ENCODE measurements around the gene P2RX7. TPM values are rescaled to one million over a fixed set of nuclear protein-coding genes. Genes with fewer than 3 reads are reported as not detected.
A peak's percentile ranks its signal among the peaks of the same experiment; 100 is the strongest.

The P2RX7 gene
- total and polyA plus RNA-seq, 8 donors: 1.5 to 25.6 (median 2.1) TPM

DNA sequence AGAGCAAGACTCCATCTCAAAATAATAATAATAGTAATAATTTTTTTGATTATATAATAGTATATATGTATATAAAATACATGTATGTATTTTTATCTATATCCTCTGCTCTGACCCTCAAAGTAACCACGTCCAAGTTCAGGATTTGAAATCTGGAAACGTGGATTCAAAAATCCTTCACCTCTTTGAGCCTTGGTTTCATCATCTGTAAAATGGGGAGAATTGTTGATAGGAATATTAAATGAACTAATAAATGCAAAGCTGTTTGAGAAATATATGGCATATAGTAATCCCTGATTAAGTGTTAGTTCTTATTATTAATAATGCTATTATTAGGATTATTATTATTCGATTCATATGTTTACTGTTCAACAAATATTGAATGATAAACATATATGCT, 2.6 kb downstream of the P2RX7 start:
- intact Hi-C loops (cut with DNase I): no loop called here

DNA sequence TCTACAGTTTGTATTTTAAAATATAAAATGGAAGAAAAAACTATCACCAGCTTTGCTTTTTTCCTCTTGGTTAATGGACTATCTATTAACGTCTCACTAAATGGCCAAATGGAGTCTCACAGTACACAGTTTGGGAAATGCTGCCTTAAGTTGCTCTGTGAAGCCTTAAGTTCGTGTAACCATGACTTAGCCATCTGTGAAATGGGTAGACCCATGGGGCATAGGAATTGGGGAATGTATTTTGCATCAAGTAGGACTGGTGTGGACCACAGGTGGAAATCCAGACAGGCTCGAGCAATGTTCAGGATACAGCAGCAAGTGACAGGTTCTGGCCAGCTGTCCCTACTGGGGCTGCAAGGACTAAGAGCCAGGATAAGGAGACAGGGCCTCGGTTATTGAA, 4.8 kb downstream of the P2RX7 start:
- Histone ChIP-seq H3K4me1 (peaks cover 7 to 24% of the 10 kb centered on the region in 2 donors), H3K27ac (no peak overlapping the region), H3K36me3 (peaks cover 0 to 3% of the 10 kb centered on the region in 2 donors), H3K4me3 (no peak overlapping the region), H3K9me3 (no peaks in the 10 kb centered on the region), H3K27me3 (no peaks in the 10 kb centered on the region)
- TF ChIP-seq, protein P1, sequence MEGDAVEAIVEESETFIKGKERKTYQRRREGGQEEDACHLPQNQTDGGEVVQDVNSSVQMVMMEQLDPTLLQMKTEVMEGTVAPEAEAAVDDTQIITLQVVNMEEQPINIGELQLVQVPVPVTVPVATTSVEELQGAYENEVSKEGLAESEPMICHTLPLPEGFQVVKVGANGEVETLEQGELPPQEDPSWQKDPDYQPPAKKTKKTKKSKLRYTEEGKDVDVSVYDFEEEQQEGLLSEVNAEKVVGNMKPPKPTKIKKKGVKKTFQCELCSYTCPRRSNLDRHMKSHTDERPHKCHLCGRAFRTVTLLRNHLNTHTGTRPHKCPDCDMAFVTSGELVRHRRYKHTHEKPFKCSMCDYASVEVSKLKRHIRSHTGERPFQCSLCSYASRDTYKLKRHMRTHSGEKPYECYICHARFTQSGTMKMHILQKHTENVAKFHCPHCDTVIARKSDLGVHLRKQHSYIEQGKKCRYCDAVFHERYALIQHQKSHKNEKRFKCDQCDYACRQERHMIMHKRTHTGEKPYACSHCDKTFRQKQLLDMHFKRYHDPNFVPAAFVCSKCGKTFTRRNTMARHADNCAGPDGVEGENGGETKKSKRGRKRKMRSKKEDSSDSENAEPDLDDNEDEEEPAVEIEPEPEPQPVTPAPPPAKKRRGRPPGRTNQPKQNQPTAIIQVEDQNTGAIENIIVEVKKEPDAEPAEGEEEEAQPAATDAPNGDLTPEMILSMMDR (IDR thresholded peaks at IDR 0.05): no peak
- intact Hi-C loops (cut with DNase I): no loop called here
- DNase-seq (no peak), ATAC-seq (no peak)

More for the DNA sequence above, 2.6 kb downstream of the P2RX7 start:
- no peak overlapping the region for H3K27ac ChIP-seq
- H3K27me3 ChIP-seq: no peaks in the 10 kb centered on the region
- H3K36me3 ChIP-seq: no peaks in the 10 kb centered on the region
- DNase-seq (no peak), ATAC-seq (no peak)
- TF ChIP-seq, protein P1 (IDR thresholded peaks at IDR 0.05): no peak
- no peaks in the 10 kb centered on the region for H3K9me3 ChIP-seq
- peak overlapping the region in 1 of 2 donors; percentile 54 for H3K4me3 ChIP-seq
- H3K4me1 ChIP-seq: peaks cover 7 to 32% of the 10 kb centered on the region in 2 donors

DNA sequence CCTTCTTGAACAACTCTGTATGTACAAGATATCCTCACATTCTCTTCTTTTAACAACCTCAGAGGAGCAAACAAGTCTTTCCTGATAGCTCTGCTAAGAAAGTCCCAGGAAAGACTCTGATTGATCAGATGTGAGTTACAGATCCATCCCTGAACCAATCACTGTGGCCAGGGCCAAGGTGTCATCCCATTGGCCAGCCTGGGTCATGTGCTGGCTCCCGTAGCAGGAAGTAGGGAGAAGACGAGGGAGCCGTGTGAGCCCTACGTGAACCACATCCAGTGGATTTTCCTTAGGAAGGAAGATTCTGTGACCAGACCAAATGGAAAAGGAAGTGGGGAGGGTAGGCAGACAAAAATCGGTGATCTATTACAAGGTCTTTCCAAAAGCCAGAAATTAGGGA, 5.6 kb downstream of the P2RX7 start:
- no peak for ATAC-seq
- peaks cover 0 to 3% of the 10 kb centered on the region in 2 donors for H3K36me3 ChIP-seq
- H3K27me3 ChIP-seq: no peaks in the 10 kb centered on the region
- TF ChIP-seq, protein P1 (IDR thresholded peaks at IDR 0.05): no peak
- no peak for DNase-seq
- H3K4me3 ChIP-seq: no peak overlapping the region
- intact Hi-C loops (cut with DNase I): no loop called here
- no peak overlapping the region for H3K27ac ChIP-seq
- H3K9me3 ChIP-seq: no peaks in the 10 kb centered on the region
- peaks cover 2 to 24% of the 10 kb centered on the region in 2 donors for H3K4me1 ChIP-seq

DNA sequence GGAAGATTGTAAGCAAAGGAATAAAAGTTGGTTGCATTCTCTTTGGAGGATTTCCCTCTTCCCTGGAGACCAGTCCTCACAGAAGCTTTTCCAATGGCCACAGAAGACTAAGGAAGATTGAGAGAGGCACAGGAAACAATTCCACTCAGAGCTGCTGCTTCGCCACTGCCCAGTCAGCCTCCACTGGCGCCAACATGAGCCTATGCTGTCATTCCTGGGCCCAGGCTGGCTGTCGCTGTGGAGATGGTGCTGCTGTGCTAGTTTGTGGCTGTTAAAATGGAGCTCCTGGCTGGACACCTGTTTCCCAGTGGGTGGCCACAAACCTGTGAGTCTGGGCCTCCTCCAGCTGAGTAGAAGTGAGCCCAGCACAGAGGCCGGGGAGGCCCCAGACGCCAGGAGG, 6.6 kb downstream of the P2RX7 start:
- H3K27me3 ChIP-seq: no peaks in the 10 kb centered on the region
- H3K9me3 ChIP-seq: no peaks in the 10 kb centered on the region
- intact Hi-C loops (cut with DNase I): no loop called here
- DNase-seq: no peak
- H3K27ac ChIP-seq: no peak overlapping the region
- TF ChIP-seq, protein P1 (IDR thresholded peaks at IDR 0.05): no peak
- H3K4me1 ChIP-seq: peaks cover 0 to 24% of the 10 kb centered on the region in 2 donors
- no peak for ATAC-seq
- no peak overlapping the region for H3K4me3 ChIP-seq
- peaks cover 0 to 3% of the 10 kb centered on the region in 2 donors for H3K36me3 ChIP-seq

DNA sequence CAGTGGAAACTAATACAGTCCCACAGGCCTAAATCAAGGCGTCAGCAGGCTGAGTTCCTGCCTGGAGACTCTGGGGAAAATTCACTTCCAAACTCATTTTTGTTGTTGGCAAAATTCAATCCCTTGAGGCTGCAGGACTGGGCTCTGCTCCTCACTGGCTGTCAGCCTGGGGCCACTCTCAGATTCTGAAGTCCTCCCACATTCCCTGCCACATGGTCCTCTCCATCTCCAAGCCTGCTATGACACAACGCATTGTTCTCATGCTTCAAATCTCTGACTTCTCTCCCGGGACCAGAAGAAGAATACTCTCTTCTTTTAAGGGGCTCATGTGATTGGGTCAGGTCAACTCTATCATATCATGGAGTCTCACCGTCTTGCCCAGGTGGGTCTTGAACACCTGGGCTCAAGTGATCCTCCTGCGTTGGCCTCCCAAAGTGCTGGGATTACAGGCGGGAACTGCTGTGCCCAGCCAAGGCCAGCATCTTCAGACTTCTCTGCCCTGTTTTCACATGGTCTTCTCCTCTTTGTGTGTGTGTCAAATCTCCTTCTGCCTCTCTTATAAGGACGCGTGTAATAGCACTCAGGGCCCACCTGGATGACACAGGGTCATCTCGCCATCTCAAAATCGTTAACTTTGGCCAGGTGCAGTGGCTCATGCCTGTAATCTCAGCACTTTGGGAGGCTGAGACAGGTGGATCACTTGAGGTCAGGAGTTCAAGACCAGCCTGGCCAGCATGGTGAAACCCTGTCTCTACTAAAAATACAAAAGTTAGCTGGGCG, 9.7 kb downstream of the P2RX7 start:
- Histone ChIP-seq H3K9me3 (no peaks in the 10 kb centered on the region), H3K4me1 (peaks cover 0 to 32% of the 10 kb centered on the region in 2 donors), H3K27me3 (no peaks in the 10 kb centered on the region), H3K27ac (peak overlapping the region in 1 of 2 donors; percentile 90), H3K4me3 (no peak overlapping the region), H3K36me3 (peaks cover 0 to 3% of the 10 kb centered on the region in 2 donors)
- intact Hi-C loops (cut with DNase I): no loop called here
- ATAC-seq (no peak), DNase-seq (no peak)
- TF ChIP-seq, protein P1 (IDR thresholded peaks at IDR 0.05): no peak

Measured in left lung (tissue), 10 donors.